ENCODE results near the gene GYG2. TPM values are rescaled to one million over a fixed set of nuclear protein-coding genes. Genes with fewer than 3 reads are reported as not detected.

GYG2 gene
- total RNA-seq, 2 donors from 2014 or later = 12.8 to 22.0 TPM

DNA sequence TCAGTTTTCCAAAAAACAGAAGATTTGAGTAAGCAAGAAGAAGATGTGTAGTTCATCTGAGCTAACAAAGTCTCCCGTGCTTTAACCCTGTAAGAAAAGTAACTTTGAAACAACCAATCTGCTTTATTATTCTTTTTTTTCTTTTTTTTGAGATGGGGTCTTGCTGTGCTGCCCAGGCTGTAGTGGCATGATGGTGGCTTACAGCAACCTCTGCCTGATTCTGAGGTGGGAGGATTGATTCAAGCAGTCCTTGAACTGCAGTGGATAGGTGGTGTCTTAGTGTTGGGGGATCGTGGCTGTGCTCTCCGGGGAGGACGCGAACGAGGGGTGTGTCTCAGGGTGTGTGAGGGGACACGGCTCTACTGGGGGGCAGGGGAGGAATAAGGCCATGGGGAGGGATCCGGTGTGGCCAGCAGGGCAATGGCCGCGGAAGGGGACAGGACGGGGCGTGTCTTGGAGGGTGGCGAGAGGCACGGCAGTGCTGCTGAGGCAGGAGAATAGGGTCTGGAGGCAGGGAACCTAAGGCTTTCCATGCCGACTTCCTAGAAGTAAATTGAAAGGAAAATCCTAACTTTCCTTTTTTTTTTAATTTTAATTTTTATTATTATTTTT, 98.0 kb downstream of the GYG2 start:
- intact Hi-C loops (cut with DNase I) = no loop called here
- H3K36me3 ChIP-seq = no peaks in the 10 kb centered on the region

DNA sequence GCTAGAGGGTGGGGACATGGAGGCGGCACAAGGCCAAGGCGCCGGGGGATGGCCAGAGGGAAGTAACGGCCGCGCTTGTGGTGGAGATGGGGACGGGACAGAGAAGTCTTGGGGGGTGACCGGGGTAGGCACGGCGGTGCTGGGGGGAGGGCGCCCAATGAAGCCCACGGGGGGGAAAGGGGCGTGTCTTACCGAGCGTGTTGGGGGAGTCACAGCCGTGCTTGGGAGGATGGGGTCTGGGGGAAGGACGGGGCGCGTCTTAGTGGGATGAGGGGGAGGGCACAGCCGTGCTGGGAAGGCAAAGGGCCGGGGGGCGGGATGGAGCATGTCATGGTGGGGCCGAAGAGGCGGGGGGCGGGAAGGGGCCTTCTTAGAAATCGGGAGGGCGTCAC, 99.5 kb downstream of the GYG2 start:
- TF ChIP-seq, protein P1, sequence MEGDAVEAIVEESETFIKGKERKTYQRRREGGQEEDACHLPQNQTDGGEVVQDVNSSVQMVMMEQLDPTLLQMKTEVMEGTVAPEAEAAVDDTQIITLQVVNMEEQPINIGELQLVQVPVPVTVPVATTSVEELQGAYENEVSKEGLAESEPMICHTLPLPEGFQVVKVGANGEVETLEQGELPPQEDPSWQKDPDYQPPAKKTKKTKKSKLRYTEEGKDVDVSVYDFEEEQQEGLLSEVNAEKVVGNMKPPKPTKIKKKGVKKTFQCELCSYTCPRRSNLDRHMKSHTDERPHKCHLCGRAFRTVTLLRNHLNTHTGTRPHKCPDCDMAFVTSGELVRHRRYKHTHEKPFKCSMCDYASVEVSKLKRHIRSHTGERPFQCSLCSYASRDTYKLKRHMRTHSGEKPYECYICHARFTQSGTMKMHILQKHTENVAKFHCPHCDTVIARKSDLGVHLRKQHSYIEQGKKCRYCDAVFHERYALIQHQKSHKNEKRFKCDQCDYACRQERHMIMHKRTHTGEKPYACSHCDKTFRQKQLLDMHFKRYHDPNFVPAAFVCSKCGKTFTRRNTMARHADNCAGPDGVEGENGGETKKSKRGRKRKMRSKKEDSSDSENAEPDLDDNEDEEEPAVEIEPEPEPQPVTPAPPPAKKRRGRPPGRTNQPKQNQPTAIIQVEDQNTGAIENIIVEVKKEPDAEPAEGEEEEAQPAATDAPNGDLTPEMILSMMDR (IDR thresholded peaks at IDR 0.05) = no peak
- DNase-seq = peak; percentile 69
- Histone ChIP-seq H3K27ac (peak overlapping the region; percentile 98), H3K4me1 (no peaks in the 10 kb centered on the region), H3K27me3 (no peaks in the 10 kb centered on the region), H3K36me3 (no peaks in the 10 kb centered on the region), H3K9ac (ENCODE audit: low read depth in 2 of 2, low read length in 2 of 2) (peak overlapping the region; percentile 21 to 33), H3K4me3 (peak overlapping the region; percentile 62), H3K9me3 (no peaks in the 10 kb centered on the region)
- intact Hi-C loops (cut with DNase I) = no loop called here

More for the DNA sequence above, 98.0 kb downstream of the GYG2 start:
- H3K27ac ChIP-seq = no peak overlapping the region
- no peaks in the 10 kb centered on the region for H3K27me3 ChIP-seq
- no peaks in the 10 kb centered on the region for H3K9me3 ChIP-seq
- no peak for DNase-seq
- H3K4me3 ChIP-seq = no peak overlapping the region
- no peaks in the 10 kb centered on the region for H3K4me1 ChIP-seq
- TF ChIP-seq, protein P1 (IDR thresholded peaks at IDR 0.05) = no peak
- no peak overlapping the region for H3K9ac ChIP-seq (ENCODE audit: low read depth in 2 of 2, low read length in 2 of 2)

DNA sequence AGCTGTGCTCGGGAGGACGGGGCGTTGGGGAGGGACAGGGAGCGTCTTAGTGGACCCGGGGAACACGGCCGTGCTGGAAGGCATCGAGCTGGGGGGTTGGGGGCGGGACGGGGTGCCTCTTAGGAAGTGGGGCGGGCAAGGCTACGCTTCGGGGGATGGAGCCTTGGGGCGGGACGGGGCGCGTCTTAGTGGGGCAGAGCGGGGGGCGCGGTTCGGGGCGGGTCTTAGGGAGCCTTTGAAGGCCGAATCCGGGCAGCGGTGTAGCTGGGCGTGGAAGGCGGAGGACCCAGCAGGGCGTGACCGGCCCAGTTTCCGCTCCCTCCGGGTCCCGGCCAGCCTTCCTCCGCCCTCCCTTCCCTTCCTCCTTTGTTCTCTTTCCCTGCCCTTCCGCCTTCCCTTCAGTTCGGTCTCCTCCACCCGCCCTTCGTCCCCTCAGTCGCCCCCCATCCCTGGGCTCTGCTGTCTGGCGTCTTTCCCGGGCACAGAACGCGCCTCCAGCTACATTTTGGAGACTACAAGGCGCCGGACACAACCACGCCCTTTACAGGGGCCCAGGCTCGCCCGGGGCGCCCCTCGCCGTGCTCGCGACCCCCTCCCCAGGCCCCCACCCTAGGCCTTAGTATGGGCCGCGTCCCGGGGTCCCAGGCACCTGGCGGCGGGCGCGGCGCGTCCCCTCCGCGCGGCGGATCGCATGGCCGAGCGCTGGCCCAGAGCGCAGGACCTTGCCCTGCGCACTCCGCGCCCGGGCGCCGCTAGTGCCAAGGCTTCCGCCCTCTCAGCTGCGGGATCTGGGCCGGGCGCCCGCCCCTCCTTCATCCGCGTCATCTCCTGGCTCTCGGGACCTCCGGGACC, 100.1 kb downstream of the GYG2 start, which contains the start of gene ARSD:
TSS of gene ARSD (minus strand) at position 757 of the 852 bp plus-strand sequence. CDS start at position 693, 64 bp downstream.
- Histone ChIP-seq H3K36me3 (no peaks in the 10 kb centered on the region), H3K27ac (peak within 1 kb of the TSS; percentile 98), H3K4me3 (peak within 1 kb of the TSS; percentile 62), H3K27me3 (no peaks in the 10 kb centered on the region), H3K9ac (ENCODE audit: low read depth in 2 of 2, low read length in 2 of 2) (peak within 1 kb of the TSS; percentile 77 to 83), H3K9me3 (no peaks in the 10 kb centered on the region), H3K4me1 (no peaks in the 10 kb centered on the region)
- TF ChIP-seq, protein P1 (IDR thresholded peaks at IDR 0.05) = no peak
- peak; percentile 96 for DNase-seq
- intact Hi-C loops (cut with DNase I) = no loop called here

DNA sequence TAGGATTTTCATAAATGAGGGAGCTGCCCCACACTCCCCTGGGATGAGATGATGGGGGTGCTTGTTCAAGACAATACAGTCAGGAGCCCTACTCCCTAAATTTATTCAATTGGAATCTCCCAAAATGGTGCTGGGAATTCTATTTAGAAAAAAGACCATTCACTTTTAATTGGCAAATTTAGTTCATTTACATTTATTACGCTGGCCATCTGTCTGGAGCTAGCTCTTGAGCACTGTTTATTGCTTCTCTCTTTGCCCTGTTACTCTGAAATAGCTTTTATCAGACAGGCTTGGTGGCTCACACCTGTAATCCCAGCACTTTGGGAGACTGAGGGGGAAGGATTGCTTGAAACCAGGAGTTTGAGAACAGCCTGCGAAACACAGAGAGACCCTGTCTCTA, 102.4 kb downstream of the GYG2 start:
- DNase-seq = no peak
- H3K27me3 ChIP-seq = no peaks in the 10 kb centered on the region
- no peaks in the 10 kb centered on the region for H3K4me1 ChIP-seq
- no peak overlapping the region for H3K4me3 ChIP-seq
- H3K9me3 ChIP-seq = no peaks in the 10 kb centered on the region
- TF ChIP-seq, protein P1 (IDR thresholded peaks at IDR 0.05) = no peak
- intact Hi-C loops (cut with DNase I) = no loop called here
- H3K36me3 ChIP-seq = no peaks in the 10 kb centered on the region
- no peak overlapping the region for H3K9ac ChIP-seq (ENCODE audit: low read depth in 2 of 2, low read length in 2 of 2)
- no peak overlapping the region for H3K27ac ChIP-seq

DNA sequence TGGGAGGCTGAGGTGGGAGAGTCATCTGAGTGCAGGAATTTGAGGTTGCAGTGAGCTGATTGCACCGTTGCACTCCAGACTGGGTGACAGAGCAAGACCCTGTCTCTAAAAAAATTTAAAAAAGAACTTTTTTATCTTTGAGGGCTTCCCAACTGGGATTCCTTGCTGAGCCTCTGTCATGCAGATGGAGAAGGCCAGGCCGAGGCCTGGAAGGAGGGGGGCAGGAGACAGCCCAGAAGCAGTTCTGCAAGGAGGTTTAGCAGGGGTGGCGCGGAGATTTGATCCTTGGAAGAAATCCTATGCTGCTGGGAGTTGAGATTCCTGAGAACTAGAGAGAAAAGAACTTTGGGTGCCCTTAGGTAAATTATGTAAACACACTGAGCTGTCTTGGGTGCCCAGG, 102.9 kb downstream of the GYG2 start:
- Histone ChIP-seq H3K4me1 (no peaks in the 10 kb centered on the region), H3K27ac (no peak overlapping the region), H3K4me3 (no peak overlapping the region), H3K36me3 (no peaks in the 10 kb centered on the region), H3K9ac (ENCODE audit: low read depth in 2 of 2, low read length in 2 of 2) (no peak overlapping the region), H3K9me3 (no peaks in the 10 kb centered on the region), H3K27me3 (no peaks in the 10 kb centered on the region)
- intact Hi-C loops (cut with DNase I) = no loop called here
- DNase-seq = no peak
- TF ChIP-seq, protein P1 (IDR thresholded peaks at IDR 0.05) = no peak

Other genes starting within 250 kb of the GYG2 start
- gene CD99, start 137.6 kb upstream of the GYG2 start, total RNA-seq = 100 to 1,000 TPM; 168 to 202 TPM
- gene XG, start 76.9 kb upstream of the GYG2 start, total RNA-seq = under 1 TPM in 1 of 2 donors, not detected in 1; 0.50 TPM
- gene ARSD, start 100.4 kb downstream of the GYG2 start, total RNA-seq = 10 to 100 TPM; 44.2 to 75.9 TPM
- gene ARSH, start 177.6 kb downstream of the GYG2 start, total RNA-seq = not detected
- gene ARSF, start 212.5 kb downstream of the GYG2 start, total RNA-seq = not detected